ENCODE measurements around the gene LRTM2.

- TF ChIP-seq MXI1 (IDR thresholded peaks at IDR 0.05; ENCODE audit: borderline replicate concordance, low read depth, low read length) (no peak), CTCF (conservative IDR thresholded peaks at IDR 0.05; ENCODE audit: low read depth, low read length) (no peak), BHLHE40 (IDR thresholded peaks at IDR 0.05; ENCODE audit: low read depth, low read length) (no peak)
These were observed 9.5 kb upstream of the LRTM2 start for GRCh38 chr12:1810931-1811280.

Measured in IMR-90 (cell line).